ENCODE results near the gene USP17L20.
"Not testable (repeated sequence)": the region's sequence is repeated elsewhere in the genome, so short reads cannot be mapped to it uniquely, and the experiment has no call there.

The USP17L20 gene

GRCh38 chr4:9247953-9248680 lies 9.8 kb upstream of the USP17L20 start, which contains the start of gene USP17L18:
Gene USP17L18 (plus strand): TSS chr4:9248630. CDS start chr4:9248630, 0 bp downstream.
- H3K4me1 ChIP-seq (ENCODE audit: control insufficient read depth in 1 of 2, insufficient read depth in 2 of 2, low read length in 2 of 2); H3K9me3 ChIP-seq (ENCODE audit: control insufficient read depth in 1 of 2, low read length in 2 of 2); H3K9ac ChIP-seq (ENCODE audit: low read depth in 1 of 2, low read length in 2 of 2); H3K27ac ChIP-seq (ENCODE audit: low read depth, low read length); H3K36me3 ChIP-seq (ENCODE audit: control insufficient read depth in 1 of 2, insufficient read depth in 2 of 2, low read length in 2 of 2); H3K4me3 ChIP-seq (ENCODE audit: low read depth in 1 of 2, low read length in 2 of 2); H3K27me3 ChIP-seq (ENCODE audit: control insufficient read depth in 1 of 2, insufficient read depth in 2 of 2, low read length in 2 of 2): not testable (repeated sequence)

GRCh38 chr4:9253078-9253477 lies 4.8 kb upstream of the USP17L20 start, which contains the start of gene USP17L19:
Gene USP17L19 (plus strand): TSS chr4:9253378. CDS start chr4:9253378, 0 bp downstream.
- not testable (repeated sequence) for H3K4me3 ChIP-seq (ENCODE audit: low read depth in 1 of 2, low read length in 2 of 2); H3K36me3 ChIP-seq (ENCODE audit: control insufficient read depth in 1 of 2, insufficient read depth in 2 of 2, low read length in 2 of 2); H3K4me1 ChIP-seq (ENCODE audit: control insufficient read depth in 1 of 2, insufficient read depth in 2 of 2, low read length in 2 of 2); H3K27ac ChIP-seq (ENCODE audit: low read depth, low read length); H3K9me3 ChIP-seq (ENCODE audit: control insufficient read depth in 1 of 2, low read length in 2 of 2); H3K27me3 ChIP-seq (ENCODE audit: control insufficient read depth in 1 of 2, insufficient read depth in 2 of 2, low read length in 2 of 2); H3K9ac ChIP-seq (ENCODE audit: low read depth in 1 of 2, low read length in 2 of 2)

- not testable (repeated sequence) for H3K27me3 ChIP-seq (ENCODE audit: control insufficient read depth in 1 of 2, insufficient read depth in 2 of 2, low read length in 2 of 2); H3K9me3 ChIP-seq (ENCODE audit: control insufficient read depth in 1 of 2, low read length in 2 of 2); H3K27ac ChIP-seq (ENCODE audit: low read depth, low read length); H3K36me3 ChIP-seq (ENCODE audit: control insufficient read depth in 1 of 2, insufficient read depth in 2 of 2, low read length in 2 of 2); H3K9ac ChIP-seq (ENCODE audit: low read depth in 1 of 2, low read length in 2 of 2); H3K4me3 ChIP-seq (ENCODE audit: low read depth in 1 of 2, low read length in 2 of 2); H3K4me1 ChIP-seq (ENCODE audit: control insufficient read depth in 1 of 2, insufficient read depth in 2 of 2, low read length in 2 of 2)
Measured at GRCh38 chr4:9262572-9262971, 4.6 kb downstream of the USP17L20 start, which contains the start of gene USP17L21. Gene USP17L21 (plus strand): TSS chr4:9262872. CDS start chr4:9262872, 0 bp downstream.

- H3K27me3 ChIP-seq (ENCODE audit: control insufficient read depth in 1 of 2, insufficient read depth in 2 of 2, low read length in 2 of 2); H3K9ac ChIP-seq (ENCODE audit: low read depth in 1 of 2, low read length in 2 of 2); H3K36me3 ChIP-seq (ENCODE audit: control insufficient read depth in 1 of 2, insufficient read depth in 2 of 2, low read length in 2 of 2); H3K4me3 ChIP-seq (ENCODE audit: low read depth in 1 of 2, low read length in 2 of 2); H3K9me3 ChIP-seq (ENCODE audit: control insufficient read depth in 1 of 2, low read length in 2 of 2); H3K27ac ChIP-seq (ENCODE audit: low read depth, low read length); H3K4me1 ChIP-seq (ENCODE audit: control insufficient read depth in 1 of 2, insufficient read depth in 2 of 2, low read length in 2 of 2): not testable (repeated sequence)
Measured at GRCh38 chr4:9267319-9267718, 9.4 kb downstream of the USP17L20 start, which contains the start of gene USP17L22. Gene USP17L22 (plus strand): TSS chr4:9267619. CDS start chr4:9267619, 0 bp downstream.

- not testable (repeated sequence) for H3K9ac ChIP-seq (ENCODE audit: low read depth in 1 of 2, low read length in 2 of 2); H3K4me1 ChIP-seq (ENCODE audit: control insufficient read depth in 1 of 2, insufficient read depth in 2 of 2, low read length in 2 of 2); H3K27ac ChIP-seq (ENCODE audit: low read depth, low read length); H3K36me3 ChIP-seq (ENCODE audit: control insufficient read depth in 1 of 2, insufficient read depth in 2 of 2, low read length in 2 of 2); H3K9me3 ChIP-seq (ENCODE audit: control insufficient read depth in 1 of 2, low read length in 2 of 2); H3K27me3 ChIP-seq (ENCODE audit: control insufficient read depth in 1 of 2, insufficient read depth in 2 of 2, low read length in 2 of 2); H3K4me3 ChIP-seq (ENCODE audit: low read depth in 1 of 2, low read length in 2 of 2)
Measured at GRCh38 chr4:9271719-9272118, 13.8 kb downstream of the USP17L20 start.
